Fibroblast of skin of back (primary cell): ENCODE data around the gene ALX4.

Experiments used
- DNase-seq: peaks from one replicate; pipeline ENCODE4 v3.0.0-alpha.2; 2013

ALX4 gene

GRCh38 chr11:44335052-44335760 is 25.3 kb upstream of the ALX4 start:
- DNase-seq: no peak

- DNase-seq: no peak
Observed at GRCh38 chr11:44334356-44335004, 24.5 kb upstream of the ALX4 start.

GRCh38 chr11:44333271-44334218 is 23.6 kb upstream of the ALX4 start:
- DNase-seq: peak; percentile 28

GRCh38 chr11:44332665-44333064 is 22.7 kb upstream of the ALX4 start:
- DNase-seq: no peak

GRCh38 chr11:44329472-44330230 is 19.7 kb upstream of the ALX4 start:
- DNase-seq: no peak

DNA sequence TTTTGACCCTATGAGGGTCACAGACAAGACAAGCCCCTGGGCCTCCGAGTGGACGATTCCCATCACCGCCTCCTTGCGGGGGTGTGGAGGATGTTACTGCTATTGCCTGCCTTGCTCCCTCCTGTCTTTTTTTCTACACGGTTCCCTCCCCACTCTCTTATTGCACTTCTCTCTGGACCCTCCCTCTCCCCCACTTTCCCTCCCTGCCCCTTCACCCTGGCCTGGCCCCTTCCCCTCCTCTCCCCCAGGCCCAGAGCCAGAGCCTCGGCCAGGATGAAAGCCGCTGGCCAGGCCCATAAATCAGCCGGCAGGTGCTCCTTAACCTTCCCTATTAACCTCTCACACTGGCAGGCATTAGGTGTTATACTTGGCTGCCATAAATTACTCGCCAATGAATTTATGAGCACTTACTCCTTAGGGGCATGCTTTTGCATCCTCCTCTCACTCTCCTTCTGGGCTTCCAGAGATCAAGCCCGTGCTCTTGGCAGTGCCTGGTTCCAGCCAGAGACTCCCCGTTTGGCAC is 18.3 kb upstream of the ALX4 start:
- no peak for DNase-seq

DNA sequence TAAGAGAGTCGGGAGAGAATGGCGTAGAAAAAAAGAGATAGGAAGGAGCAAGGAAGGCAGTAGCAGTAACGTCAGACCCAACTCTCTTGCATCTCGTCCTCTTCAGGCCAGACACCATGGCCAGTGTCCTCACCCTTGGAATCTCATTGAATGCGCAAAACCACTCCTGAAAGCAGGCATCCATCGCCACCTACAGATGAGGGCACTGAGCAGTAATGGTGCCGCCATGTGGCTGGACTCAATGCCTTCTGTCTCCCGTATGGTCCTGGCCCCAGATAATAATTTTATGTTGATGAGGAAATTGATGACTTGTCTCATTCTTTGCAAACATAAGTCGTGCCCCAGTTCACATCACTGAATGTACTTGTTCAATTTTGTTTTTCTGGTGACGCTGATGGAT is 17.8 kb upstream of the ALX4 start:
- no peak for DNase-seq

GRCh38 chr11:44326615-44327475 is 16.9 kb upstream of the ALX4 start:
- DNase-seq: no peak

- no peak for DNase-seq
Observed at GRCh38 chr11:44325698-44326097, 15.8 kb upstream of the ALX4 start.

GRCh38 chr11:44324749-44325525 is 15.0 kb upstream of the ALX4 start:
- no peak for DNase-seq

- DNase-seq: no peak
Observed at GRCh38 chr11:44324222-44324621, 14.3 kb upstream of the ALX4 start.

GRCh38 chr11:44322243-44322642 is 12.3 kb upstream of the ALX4 start:
- DNase-seq: no peak

GRCh38 chr11:44321059-44321458 is 11.1 kb upstream of the ALX4 start:
- no peak for DNase-seq

- DNase-seq: no peak
Observed at GRCh38 chr11:44320289-44320973, 10.5 kb upstream of the ALX4 start.

GRCh38 chr11:44319552-44320288 is 9.8 kb upstream of the ALX4 start:
- no peak for DNase-seq

DNA sequence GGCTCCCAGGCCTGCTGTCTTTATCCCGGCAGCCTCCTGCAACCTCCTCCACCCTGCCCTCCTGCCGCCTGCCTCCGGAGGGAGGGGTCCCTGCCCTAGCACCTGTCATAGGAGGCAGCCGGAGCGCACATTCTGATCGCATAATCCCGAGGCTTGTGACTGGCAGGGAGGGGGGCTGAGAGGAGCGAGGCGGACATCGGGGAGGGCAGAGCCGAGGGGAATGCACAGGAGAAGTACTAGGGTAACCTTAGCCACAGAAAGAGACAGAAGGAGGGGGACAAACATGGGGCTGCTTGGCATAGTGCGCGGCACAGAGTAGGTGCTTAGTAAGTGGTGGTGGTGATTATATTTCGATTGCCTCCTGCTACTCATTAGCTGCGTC is 9.2 kb upstream of the ALX4 start:
- DNase-seq: no peak

GRCh38 chr11:44318369-44318768 is 8.4 kb upstream of the ALX4 start:
- DNase-seq: no peak

DNA sequence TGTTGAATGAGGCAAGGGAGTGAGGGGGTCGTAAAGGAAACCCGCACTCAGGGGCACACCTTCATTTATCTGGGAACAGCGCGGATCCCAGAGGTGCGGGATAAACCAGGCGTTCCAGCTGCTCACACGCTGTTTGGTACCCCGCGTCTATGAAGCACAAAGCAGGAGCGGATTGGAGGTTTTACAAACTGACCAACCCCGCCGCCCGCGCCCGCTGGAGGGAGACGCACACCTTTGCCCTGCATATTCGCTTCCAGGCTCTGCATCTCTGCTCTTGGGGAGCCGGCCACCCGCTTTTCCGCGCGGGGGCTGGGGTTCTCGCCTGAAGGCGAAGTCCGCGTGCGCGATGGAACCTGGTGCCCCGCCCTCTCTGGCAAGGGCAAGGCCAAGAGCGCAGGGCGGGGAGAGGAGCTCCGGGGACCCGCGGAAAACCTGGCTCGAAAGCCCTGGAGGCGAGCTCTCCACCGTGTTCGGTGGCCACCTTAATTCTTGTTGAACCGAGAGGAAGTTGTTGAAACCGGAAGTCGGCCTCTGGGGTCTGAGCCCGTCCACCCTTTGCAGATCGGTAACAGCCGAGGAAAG is 6.8 kb upstream of the ALX4 start:
- no peak for DNase-seq
